Stimulated activated CD8-positive, alpha-beta memory T cell treated with anti-CD3 and anti-CD28 coated beads, Interleukin-15, amount 100 ng/mL, for 24 hours (primary cell): ENCODE results near the gene CCL16.
A peak's percentile ranks its signal among the peaks of the same experiment; 100 is the strongest.

Experiments
- DNase-seq: peaks from one replicate; pipeline ENCODE4 v3.0.0-alpha.2; 2020; ENCODE audit warnings: low read depth

CCL16 gene

GRCh38 chr17:35936063-35936462, 45.2 kb downstream of the CCL16 start:
- no peak for DNase-seq

GRCh38 chr17:35934760-35935159, 46.5 kb downstream of the CCL16 start:
- DNase-seq = no peak

GRCh38 chr17:35932586-35932985, 48.7 kb downstream of the CCL16 start:
- no peak for DNase-seq

- no peak for DNase-seq
Observed at GRCh38 chr17:35931794-35932425, 49.4 kb downstream of the CCL16 start.

- peak; percentile 70 for DNase-seq
Observed at GRCh38 chr17:35930211-35931065, 50.9 kb downstream of the CCL16 start, which contains the start of gene RDM1. TSS of gene RDM1 (minus strand) at chr17:35930773. CDS start at chr17:35930727, 46 bp downstream.

- no peak for DNase-seq
Observed at GRCh38 chr17:35927714-35928113, 53.6 kb downstream of the CCL16 start.
